ENCODE measurements around the gene VSTM5. TPM values are rescaled to one million over a fixed set of nuclear protein-coding genes. Genes with fewer than 3 reads are reported as not detected.

Gene VSTM5
- total RNA-seq, 1 experiment from 2014 or later: 0.35 TPM

DNA sequence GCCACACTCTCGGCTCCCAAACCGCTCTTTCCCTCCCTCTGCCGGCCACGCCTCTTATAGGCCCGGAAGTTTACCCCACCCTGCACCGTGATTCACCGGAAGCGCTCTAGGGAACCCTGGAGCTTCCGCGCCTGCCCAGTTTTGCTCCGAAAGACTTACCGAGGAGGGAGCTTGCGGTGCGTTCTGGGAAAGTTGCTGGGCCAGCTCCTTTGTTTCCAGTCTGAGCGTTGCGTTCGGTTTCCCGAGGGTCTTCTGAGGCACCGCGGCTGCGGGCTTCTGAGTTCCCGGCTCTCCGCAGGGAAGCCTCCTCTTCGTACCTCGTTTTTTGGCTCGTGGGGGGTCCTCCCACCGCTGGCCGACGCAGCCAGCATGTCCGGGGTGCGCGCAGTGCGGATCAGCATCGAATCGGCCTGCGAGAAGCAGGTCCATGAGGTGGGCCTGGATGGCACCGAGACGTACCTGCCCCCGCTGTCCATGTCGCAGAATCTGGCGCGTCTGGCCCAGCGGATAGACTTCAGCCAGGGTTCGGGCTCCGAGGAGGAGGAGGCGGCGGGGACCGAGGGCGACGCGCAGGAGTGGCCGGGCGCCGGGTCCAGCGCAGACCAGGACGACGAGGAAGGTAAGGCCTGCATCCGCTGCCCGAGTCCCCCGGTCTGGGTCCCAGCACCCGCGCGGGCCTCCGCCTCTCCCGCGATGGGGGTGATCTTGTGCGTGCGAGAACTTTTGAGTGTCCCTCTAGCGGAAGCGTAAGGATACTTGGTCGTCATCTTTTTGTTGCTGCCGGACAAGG lies 66.1 kb downstream of the VSTM5 start, which contains the start of gene MED17:
TSS of gene MED17 (plus strand) at position 138 of the 790 bp plus-strand sequence. CDS start at position 370, 232 bp downstream.
- no peaks in the 10 kb centered on the region for H3K9me3 Mint-ChIP-seq
- H3K4me3 Mint-ChIP-seq: peak within 1 kb of the TSS; percentile 94
- CTCF ChIA-PET: interaction anchor here (0.8 to 1.6 kb wide), 9 partner anchors 9 to 111 kb away, joined by 3 to 24 read pairs (median 4); partner anchors contain the start of genes C11orf54 and TAF1D
- DNase-seq (ENCODE audit: low spot score) (peak; percentile 91), ATAC-seq (peak; percentile 97)
- peak within 1 kb of the TSS; percentile 97 for H3K27ac Mint-ChIP-seq
- peaks cover 17% of the 10 kb centered on the region for H3K36me3 Mint-ChIP-seq
- POLR2A ChIA-PET: interaction anchor here (0.6 to 3.0 kb wide), 14 partner anchors 8 to 728 kb away, joined by 3 to 57 read pairs (median 4); partner anchors contain the start of genes C11orf54, C11orf97, TAF1D and VSTM5
- H3K27me3 Mint-ChIP-seq (ENCODE audit: low read depth): no peaks in the 10 kb centered on the region
- H3K4me1 Mint-ChIP-seq: peaks cover 23% of the 10 kb centered on the region
- TF ChIP-seq NFATC4 (CRISPR knock-in tag; IDR thresholded peaks at IDR 0.05) (no peak), TP53 (CRISPR knock-in tag; IDR thresholded peaks at IDR 0.05) (no peak), JUN (CRISPR knock-in tag; IDR thresholded peaks at IDR 0.05) (peak; percentile 74; the same call in 1 of the 2 replicates), ZNF263 (CRISPR knock-in tag; IDR thresholded peaks at IDR 0.05; ENCODE audit: low read depth) (no peak), FOXP1 (CRISPR knock-in tag; IDR thresholded peaks at IDR 0.05; ENCODE audit: borderline replicate concordance) (peak; percentile 78; the same call in 1 of the 2 replicates), GTF2I (CRISPR knock-in tag; conservative IDR thresholded peaks at IDR 0.05) (no peak), HMGA2 (CRISPR knock-in tag; IDR thresholded peaks at IDR 0.05) (no peak), CBFB (CRISPR knock-in tag; IDR thresholded peaks at IDR 0.05; ENCODE audit: low read depth) (no peak), ZNF219 (CRISPR knock-in tag; IDR thresholded peaks at IDR 0.05; ENCODE audit: borderline replicate concordance) (no peak), JAZF1 (CRISPR knock-in tag; IDR thresholded peaks at IDR 0.05) (no peak), SOX15 (CRISPR knock-in tag; IDR thresholded peaks at IDR 0.05) (no peak), ZNF423 (CRISPR knock-in tag; IDR thresholded peaks at IDR 0.05) (no peak), ESRRA (CRISPR knock-in tag; IDR thresholded peaks at IDR 0.05; ENCODE audit: borderline replicate concordance) (no peak), MYBL2 (CRISPR knock-in tag; IDR thresholded peaks at IDR 0.05) (peak; percentile 73)
- TF ChIP-seq, protein P1, sequence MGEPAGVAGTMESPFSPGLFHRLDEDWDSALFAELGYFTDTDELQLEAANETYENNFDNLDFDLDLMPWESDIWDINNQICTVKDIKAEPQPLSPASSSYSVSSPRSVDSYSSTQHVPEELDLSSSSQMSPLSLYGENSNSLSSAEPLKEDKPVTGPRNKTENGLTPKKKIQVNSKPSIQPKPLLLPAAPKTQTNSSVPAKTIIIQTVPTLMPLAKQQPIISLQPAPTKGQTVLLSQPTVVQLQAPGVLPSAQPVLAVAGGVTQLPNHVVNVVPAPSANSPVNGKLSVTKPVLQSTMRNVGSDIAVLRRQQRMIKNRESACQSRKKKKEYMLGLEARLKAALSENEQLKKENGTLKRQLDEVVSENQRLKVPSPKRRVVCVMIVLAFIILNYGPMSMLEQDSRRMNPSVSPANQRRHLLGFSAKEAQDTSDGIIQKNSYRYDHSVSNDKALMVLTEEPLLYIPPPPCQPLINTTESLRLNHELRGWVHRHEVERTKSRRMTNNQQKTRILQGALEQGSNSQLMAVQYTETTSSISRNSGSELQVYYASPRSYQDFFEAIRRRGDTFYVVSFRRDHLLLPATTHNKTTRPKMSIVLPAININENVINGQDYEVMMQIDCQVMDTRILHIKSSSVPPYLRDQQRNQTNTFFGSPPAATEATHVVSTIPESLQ (CRISPR knock-in tag; IDR thresholded peaks at IDR 0.05): no peak
- TF ChIP-seq, protein P2, sequence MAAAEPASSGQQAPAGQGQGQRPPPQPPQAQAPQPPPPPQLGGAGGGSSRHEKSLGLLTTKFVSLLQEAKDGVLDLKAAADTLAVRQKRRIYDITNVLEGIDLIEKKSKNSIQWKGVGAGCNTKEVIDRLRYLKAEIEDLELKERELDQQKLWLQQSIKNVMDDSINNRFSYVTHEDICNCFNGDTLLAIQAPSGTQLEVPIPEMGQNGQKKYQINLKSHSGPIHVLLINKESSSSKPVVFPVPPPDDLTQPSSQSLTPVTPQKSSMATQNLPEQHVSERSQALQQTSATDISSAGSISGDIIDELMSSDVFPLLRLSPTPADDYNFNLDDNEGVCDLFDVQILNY (CRISPR knock-in tag; IDR thresholded peaks at IDR 0.05): peak; percentile 57; the same call in 1 of the 2 replicates
- TF ChIP-seq, protein P3, sequence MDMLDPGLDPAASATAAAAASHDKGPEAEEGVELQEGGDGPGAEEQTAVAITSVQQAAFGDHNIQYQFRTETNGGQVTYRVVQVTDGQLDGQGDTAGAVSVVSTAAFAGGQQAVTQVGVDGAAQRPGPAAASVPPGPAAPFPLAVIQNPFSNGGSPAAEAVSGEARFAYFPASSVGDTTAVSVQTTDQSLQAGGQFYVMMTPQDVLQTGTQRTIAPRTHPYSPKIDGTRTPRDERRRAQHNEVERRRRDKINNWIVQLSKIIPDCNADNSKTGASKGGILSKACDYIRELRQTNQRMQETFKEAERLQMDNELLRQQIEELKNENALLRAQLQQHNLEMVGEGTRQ (CRISPR knock-in tag; IDR thresholded peaks at IDR 0.05): no peak
- TF ChIP-seq, protein P4, sequence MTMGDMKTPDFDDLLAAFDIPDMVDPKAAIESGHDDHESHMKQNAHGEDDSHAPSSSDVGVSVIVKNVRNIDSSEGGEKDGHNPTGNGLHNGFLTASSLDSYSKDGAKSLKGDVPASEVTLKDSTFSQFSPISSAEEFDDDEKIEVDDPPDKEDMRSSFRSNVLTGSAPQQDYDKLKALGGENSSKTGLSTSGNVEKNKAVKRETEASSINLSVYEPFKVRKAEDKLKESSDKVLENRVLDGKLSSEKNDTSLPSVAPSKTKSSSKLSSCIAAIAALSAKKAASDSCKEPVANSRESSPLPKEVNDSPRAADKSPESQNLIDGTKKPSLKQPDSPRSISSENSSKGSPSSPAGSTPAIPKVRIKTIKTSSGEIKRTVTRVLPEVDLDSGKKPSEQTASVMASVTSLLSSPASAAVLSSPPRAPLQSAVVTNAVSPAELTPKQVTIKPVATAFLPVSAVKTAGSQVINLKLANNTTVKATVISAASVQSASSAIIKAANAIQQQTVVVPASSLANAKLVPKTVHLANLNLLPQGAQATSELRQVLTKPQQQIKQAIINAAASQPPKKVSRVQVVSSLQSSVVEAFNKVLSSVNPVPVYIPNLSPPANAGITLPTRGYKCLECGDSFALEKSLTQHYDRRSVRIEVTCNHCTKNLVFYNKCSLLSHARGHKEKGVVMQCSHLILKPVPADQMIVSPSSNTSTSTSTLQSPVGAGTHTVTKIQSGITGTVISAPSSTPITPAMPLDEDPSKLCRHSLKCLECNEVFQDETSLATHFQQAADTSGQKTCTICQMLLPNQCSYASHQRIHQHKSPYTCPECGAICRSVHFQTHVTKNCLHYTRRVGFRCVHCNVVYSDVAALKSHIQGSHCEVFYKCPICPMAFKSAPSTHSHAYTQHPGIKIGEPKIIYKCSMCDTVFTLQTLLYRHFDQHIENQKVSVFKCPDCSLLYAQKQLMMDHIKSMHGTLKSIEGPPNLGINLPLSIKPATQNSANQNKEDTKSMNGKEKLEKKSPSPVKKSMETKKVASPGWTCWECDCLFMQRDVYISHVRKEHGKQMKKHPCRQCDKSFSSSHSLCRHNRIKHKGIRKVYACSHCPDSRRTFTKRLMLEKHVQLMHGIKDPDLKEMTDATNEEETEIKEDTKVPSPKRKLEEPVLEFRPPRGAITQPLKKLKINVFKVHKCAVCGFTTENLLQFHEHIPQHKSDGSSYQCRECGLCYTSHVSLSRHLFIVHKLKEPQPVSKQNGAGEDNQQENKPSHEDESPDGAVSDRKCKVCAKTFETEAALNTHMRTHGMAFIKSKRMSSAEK (CRISPR knock-in tag; IDR thresholded peaks at IDR 0.05; ENCODE audit: borderline replicate concordance): no peak
- TF ChIP-seq, protein P5, sequence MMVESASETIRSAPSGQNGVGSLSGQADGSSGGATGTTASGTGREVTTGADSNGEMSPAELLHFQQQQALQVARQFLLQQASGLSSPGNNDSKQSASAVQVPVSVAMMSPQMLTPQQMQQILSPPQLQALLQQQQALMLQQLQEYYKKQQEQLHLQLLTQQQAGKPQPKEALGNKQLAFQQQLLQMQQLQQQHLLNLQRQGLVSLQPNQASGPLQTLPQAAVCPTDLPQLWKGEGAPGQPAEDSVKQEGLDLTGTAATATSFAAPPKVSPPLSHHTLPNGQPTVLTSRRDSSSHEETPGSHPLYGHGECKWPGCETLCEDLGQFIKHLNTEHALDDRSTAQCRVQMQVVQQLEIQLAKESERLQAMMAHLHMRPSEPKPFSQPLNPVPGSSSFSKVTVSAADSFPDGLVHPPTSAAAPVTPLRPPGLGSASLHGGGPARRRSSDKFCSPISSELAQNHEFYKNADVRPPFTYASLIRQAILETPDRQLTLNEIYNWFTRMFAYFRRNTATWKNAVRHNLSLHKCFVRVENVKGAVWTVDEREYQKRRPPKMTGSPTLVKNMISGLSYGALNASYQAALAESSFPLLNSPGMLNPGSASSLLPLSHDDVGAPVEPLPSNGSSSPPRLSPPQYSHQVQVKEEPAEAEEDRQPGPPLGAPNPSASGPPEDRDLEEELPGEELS (CRISPR knock-in tag; IDR thresholded peaks at IDR 0.05): peak; percentile 49; the same call in 1 of the 2 replicates
- TF ChIP-seq, protein P6, sequence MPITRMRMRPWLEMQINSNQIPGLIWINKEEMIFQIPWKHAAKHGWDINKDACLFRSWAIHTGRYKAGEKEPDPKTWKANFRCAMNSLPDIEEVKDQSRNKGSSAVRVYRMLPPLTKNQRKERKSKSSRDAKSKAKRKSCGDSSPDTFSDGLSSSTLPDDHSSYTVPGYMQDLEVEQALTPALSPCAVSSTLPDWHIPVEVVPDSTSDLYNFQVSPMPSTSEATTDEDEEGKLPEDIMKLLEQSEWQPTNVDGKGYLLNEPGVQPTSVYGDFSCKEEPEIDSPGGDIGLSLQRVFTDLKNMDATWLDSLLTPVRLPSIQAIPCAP (CRISPR knock-in tag; IDR thresholded peaks at IDR 0.05): peak; percentile 54; the same call in 1 of the 2 replicates
- TF ChIP-seq, protein P7, sequence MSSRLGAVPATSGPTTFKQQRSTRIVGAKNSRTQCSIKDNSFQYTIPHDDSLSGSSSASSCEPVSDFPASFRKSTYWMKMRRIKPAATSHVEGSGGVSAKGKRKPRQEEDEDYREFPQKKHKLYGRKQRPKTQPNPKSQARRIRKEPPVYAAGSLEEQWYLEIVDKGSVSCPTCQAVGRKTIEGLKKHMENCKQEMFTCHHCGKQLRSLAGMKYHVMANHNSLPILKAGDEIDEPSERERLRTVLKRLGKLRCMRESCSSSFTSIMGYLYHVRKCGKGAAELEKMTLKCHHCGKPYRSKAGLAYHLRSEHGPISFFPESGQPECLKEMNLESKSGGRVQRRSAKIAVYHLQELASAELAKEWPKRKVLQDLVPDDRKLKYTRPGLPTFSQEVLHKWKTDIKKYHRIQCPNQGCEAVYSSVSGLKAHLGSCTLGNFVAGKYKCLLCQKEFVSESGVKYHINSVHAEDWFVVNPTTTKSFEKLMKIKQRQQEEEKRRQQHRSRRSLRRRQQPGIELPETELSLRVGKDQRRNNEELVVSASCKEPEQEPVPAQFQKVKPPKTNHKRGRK (CRISPR knock-in tag; IDR thresholded peaks at IDR 0.05; ENCODE audit: borderline replicate concordance): no peak

All from WTC11 (cell line).